Retinal pigment epithelial cell (primary cell): ENCODE results near the gene SOBP.

Experiments
- DNase-seq: peaks from one replicate; pipeline ENCODE4 v3.0.0-alpha.2; 2010; ENCODE audit warnings: low read depth
- H3K4me3 ChIP-seq: 2 replicates; pipeline ENCODE4 v1.5.1; 2011; ENCODE audit warnings: mild to moderate bottlenecking, low read length, control low read depth, moderate library complexity
- CTCF ChIP-seq: conservative IDR thresholded peaks from 2 replicates; pipeline ENCODE4 v1.5.1; 2011; ENCODE audit warnings: low read depth, low read length, control low read depth, inconsistent platforms

Gene SOBP

GRCh38 chr6:107538856-107539387 lies 49.0 kb downstream of the SOBP start:
- no peak overlapping the region for H3K4me3 ChIP-seq
- no peak for TF ChIP-seq CTCF
- DNase-seq = no peak

GRCh38 chr6:107539409-107539808 lies 49.5 kb downstream of the SOBP start:
- no peak overlapping the region for H3K4me3 ChIP-seq
- no peak for DNase-seq
- TF ChIP-seq CTCF = no peak

GRCh38 chr6:107539849-107540464 lies 50.0 kb downstream of the SOBP start:
- no peak overlapping the region for H3K4me3 ChIP-seq
- TF ChIP-seq CTCF = no peak
- DNase-seq = no peak

- no peak for TF ChIP-seq CTCF
Measured at GRCh38 chr6:107540465-107540857, 50.5 kb downstream of the SOBP start.

GRCh38 chr6:107542192-107542668 lies 52.3 kb downstream of the SOBP start:
- no peak overlapping the region for H3K4me3 ChIP-seq
- TF ChIP-seq CTCF = no peak
- no peak for DNase-seq

More at GRCh38 chr6:107540465-107540857, 50.5 kb downstream of the SOBP start:
- no peak overlapping the region for H3K4me3 ChIP-seq
- no peak for DNase-seq

- no peak for TF ChIP-seq CTCF
- H3K4me3 ChIP-seq = no peak overlapping the region
- no peak for DNase-seq
Measured at GRCh38 chr6:107543088-107543487, 53.2 kb downstream of the SOBP start.

GRCh38 chr6:107543567-107543966 lies 53.6 kb downstream of the SOBP start:
- DNase-seq = no peak
- H3K4me3 ChIP-seq = no peak overlapping the region
- no peak for TF ChIP-seq CTCF
